Fibroblast of mammary gland (primary cell): ENCODE measurements around the gene LIPH.
A peak's percentile ranks its signal among the peaks of the same experiment; 100 is the strongest.
"Not testable (repeated sequence)": the region's sequence is repeated elsewhere in the genome, so short reads cannot be mapped to it uniquely, and the experiment has no call there.

Experiments used
- DNase-seq: peaks from one replicate; pipeline ENCODE4 v3.0.0-alpha.2; 2010; ENCODE audit warnings: low read depth
- H3K4me3 ChIP-seq: 2 replicates; pipeline ENCODE4 v1.5.1; 2011; ENCODE audit warnings: low read depth, mild to moderate bottlenecking, low read length, moderate library complexity; ENCODE audit not compliant: control insufficient read depth
- CTCF ChIP-seq: conservative IDR thresholded peaks from 2 replicates; pipeline ENCODE4 v1.5.1; 2011; ENCODE audit warnings: low read depth, low read length, inconsistent platforms; ENCODE audit not compliant: control insufficient read depth, insufficient read depth

The LIPH gene

GRCh38 chr3:185484296-185484695 lies 68.1 kb downstream of the LIPH start:
- no peak for DNase-seq
- no peak overlapping the region for H3K4me3 ChIP-seq
- no peak for TF ChIP-seq CTCF

- no peak for DNase-seq
- no peak overlapping the region for H3K4me3 ChIP-seq
- no peak for TF ChIP-seq CTCF
Observed at GRCh38 chr3:185479373-185479945, 72.9 kb downstream of the LIPH start.

GRCh38 chr3:185477316-185477715 lies 75.1 kb downstream of the LIPH start:
- no peak for DNase-seq
- TF ChIP-seq CTCF = no peak
- no peak overlapping the region for H3K4me3 ChIP-seq

- DNase-seq, H3K4me3 ChIP-seq: not testable (repeated sequence)
Observed at GRCh38 chr3:185474922-185475321, 77.5 kb downstream of the LIPH start.

- TF ChIP-seq CTCF = no peak
Observed at GRCh38 chr3:185473290-185473815, 79.0 kb downstream of the LIPH start.

GRCh38 chr3:185470323-185470722 lies 82.1 kb downstream of the LIPH start:
- no peak overlapping the region for H3K4me3 ChIP-seq
- TF ChIP-seq CTCF = no peak
- no peak for DNase-seq

More at GRCh38 chr3:185473290-185473815, 79.0 kb downstream of the LIPH start:
- H3K4me3 ChIP-seq = no peak overlapping the region
- DNase-seq = peak; percentile 15

- no peak for DNase-seq
- TF ChIP-seq CTCF = no peak
- no peak overlapping the region for H3K4me3 ChIP-seq
Observed at GRCh38 chr3:185469542-185469941, 82.8 kb downstream of the LIPH start.

- not testable (repeated sequence) for DNase-seq, H3K4me3 ChIP-seq
Observed at GRCh38 chr3:185466123-185466522, 86.3 kb downstream of the LIPH start.
